ENCODE data around the gene SEC14L2. TPM values are rescaled to one million over a fixed set of nuclear protein-coding genes. Genes with fewer than 3 reads are reported as not detected.
A peak's percentile ranks its signal among the peaks of the same experiment; 100 is the strongest.
"Not testable (repeated sequence)": the region's sequence is repeated elsewhere in the genome, so short reads cannot be mapped to it uniquely, and the experiment has no call there.

SEC14L2 gene
- total RNA-seq, 3 donors from 2014 or later: 10.4 to 13.2 (median 12.5) TPM

DNA sequence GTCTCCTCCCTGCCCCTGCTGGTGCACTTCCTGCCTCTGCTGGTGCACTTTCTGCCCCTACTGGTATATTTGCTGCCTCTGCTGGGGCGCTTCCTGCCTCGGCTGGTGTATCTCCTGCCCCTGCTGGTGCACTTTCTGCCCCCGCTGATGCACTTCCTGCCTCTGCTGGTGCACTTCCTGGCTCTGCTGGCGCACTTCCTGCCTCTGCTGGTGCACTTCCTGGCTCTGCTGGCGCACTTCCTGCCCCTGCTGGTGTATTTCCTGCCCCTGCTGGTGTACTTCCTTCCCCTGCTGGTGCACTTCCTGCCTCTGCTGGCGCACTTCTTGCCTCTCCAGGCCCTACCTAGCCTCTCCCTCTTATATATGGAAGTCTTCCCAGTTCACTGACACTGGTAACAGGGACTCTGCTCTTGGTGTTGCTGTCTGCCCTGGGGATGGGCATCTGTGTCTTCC, 38.9 kb downstream of the SEC14L2 start:
- Mint-ChIP-seq H3K27me3 (ENCODE audit: low read depth) (peaks cover 27% of the 10 kb centered on the region), H3K4me3 (peak overlapping the region; percentile 81), H3K36me3 (ENCODE audit: insufficient read depth) (peaks cover 7% of the 10 kb centered on the region), H3K9me3 (peaks cover 13% of the 10 kb centered on the region), H3K4me1 (ENCODE audit: low read depth) (peaks cover 23% of the 10 kb centered on the region)
- DNase-seq (peak; percentile 71), ATAC-seq (peak; percentile 94)

DNA sequence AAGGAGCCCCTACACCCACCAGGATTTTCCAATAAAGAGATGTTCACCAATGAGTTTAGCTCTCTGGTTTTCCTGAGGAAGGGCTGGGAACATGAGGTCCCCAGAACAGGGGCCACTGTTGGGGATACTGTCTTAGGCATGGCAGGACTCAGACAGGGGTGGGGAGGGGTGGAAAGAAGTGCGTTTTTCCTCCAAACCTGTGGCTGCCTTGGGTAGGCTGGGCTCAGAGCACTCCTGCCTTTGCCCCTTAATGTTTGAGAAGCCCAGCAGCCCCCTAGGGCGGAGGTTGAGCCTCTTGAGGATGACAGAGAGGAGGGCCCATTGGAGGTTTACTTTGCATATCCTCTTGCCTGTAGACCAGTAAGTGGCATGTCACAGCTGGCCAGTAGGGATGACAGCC, 39.4 kb downstream of the SEC14L2 start:
- peaks cover 7% of the 10 kb centered on the region for H3K36me3 Mint-ChIP-seq (ENCODE audit: insufficient read depth)
- peaks cover 24% of the 10 kb centered on the region for H3K4me1 Mint-ChIP-seq (ENCODE audit: low read depth)
- H3K9me3 Mint-ChIP-seq: peaks cover 13% of the 10 kb centered on the region
- no peak for DNase-seq
- H3K4me3 Mint-ChIP-seq: peak overlapping the region; percentile 81
- H3K27me3 Mint-ChIP-seq (ENCODE audit: low read depth): peaks cover 31% of the 10 kb centered on the region
- ATAC-seq: no peak

DNA sequence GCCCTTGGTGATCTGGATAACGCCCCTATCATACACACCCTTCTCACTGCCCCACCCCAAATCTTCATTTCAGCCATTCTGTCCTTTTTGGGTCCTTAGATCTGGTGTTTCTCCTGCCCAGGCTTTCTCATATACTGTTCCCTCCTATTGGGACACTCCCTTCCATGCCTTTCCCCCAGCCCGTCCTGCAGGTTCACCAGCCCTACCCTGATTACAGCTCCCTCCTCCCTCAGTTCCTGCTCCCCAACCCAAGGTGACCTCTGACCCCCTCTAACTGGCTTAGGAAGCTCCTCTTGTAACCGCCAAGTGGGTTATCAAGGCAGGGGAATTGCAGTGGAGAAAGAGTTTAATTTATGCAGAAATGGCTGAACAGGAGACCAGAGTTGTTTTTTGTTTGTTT, 41.7 kb downstream of the SEC14L2 start:
- ATAC-seq: no peak

DNA sequence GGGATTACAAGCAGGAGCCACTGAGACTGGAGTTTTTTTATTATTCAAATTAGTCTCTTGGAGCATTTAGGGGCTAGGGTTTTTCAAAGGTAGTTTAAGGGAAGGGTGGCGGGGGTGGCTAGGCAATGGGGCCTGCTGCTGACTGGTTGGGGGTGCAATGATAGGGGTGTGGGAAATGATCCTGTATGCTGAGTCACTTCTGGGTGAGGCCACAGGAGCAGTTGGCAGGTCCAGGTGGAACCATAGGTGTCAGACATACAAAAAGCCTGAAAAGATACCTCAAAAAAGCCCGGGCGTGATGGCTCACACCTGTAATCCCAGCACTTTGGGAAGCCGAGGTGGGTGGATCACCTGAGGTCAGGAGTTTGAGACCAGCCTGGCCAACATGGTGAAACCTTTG, 42.4 kb downstream of the SEC14L2 start:
- peaks cover 36% of the 10 kb centered on the region for H3K4me1 Mint-ChIP-seq (ENCODE audit: low read depth)
- no peak overlapping the region for H3K4me3 Mint-ChIP-seq
- peaks cover 7% of the 10 kb centered on the region for H3K36me3 Mint-ChIP-seq (ENCODE audit: insufficient read depth)
- H3K9me3 Mint-ChIP-seq: peaks cover 13% of the 10 kb centered on the region
- ATAC-seq (no peak), DNase-seq (no peak)
- H3K27me3 Mint-ChIP-seq (ENCODE audit: low read depth): peaks cover 44% of the 10 kb centered on the region

More for the DNA sequence above, 41.7 kb downstream of the SEC14L2 start:
- peaks cover 39% of the 10 kb centered on the region for H3K4me1 Mint-ChIP-seq (ENCODE audit: low read depth)
- H3K4me3 Mint-ChIP-seq: no peak overlapping the region
- peaks cover 37% of the 10 kb centered on the region for H3K27me3 Mint-ChIP-seq (ENCODE audit: low read depth)
- peaks cover 13% of the 10 kb centered on the region for H3K9me3 Mint-ChIP-seq
- H3K36me3 Mint-ChIP-seq (ENCODE audit: insufficient read depth): peaks cover 7% of the 10 kb centered on the region
- DNase-seq: no peak

DNA sequence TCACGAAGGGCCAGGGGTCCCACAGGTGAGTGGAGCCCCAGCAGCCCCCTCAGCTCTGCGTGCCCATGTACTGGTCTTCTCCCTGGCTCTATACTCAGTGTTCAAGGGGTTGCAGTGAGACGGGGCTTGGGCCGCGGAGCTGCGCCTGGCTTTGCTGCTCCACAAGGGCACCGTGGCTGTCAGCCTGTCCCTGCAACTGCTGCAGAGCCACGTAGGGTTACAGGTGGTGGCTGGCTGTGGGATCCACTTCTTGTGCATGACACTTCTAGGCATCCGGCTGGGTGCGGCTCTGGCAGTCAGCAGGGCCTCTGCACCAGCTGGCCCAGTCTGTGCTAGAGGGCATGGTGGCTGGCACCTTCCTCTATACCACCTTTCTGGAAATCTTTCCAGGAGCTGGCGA, 43.0 kb downstream of the SEC14L2 start:
- Mint-ChIP-seq H3K4me3 (no peak overlapping the region), H3K4me1 (ENCODE audit: low read depth) (peaks cover 30% of the 10 kb centered on the region), H3K36me3 (ENCODE audit: insufficient read depth) (peaks cover 7% of the 10 kb centered on the region), H3K27me3 (ENCODE audit: low read depth) (peaks cover 46% of the 10 kb centered on the region), H3K9me3 (peaks cover 13% of the 10 kb centered on the region)
- DNase-seq (no peak), ATAC-seq (no peak)

DNA sequence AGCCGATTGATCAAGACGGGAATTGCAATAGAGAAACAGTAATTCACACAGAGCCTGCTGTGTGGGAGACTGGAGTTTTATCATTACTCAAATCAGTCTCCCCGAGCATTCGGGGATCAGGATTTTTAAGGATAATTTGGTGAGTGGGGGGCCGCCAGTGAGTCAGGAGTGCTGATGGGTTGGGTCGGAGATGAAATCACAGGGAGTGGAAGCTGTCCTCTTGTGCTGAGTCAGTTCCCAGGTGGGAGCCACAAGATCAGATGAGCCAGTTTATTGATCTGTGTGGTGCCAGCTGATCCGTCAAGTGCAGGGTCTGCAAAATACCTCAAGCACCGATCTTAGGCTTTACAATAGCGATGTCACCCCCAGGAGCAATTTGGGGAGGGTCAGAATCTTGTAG, 44.3 kb downstream of the SEC14L2 start:
- DNase-seq (no peak), ATAC-seq (no peak)
- peaks cover 19% of the 10 kb centered on the region for H3K4me1 Mint-ChIP-seq (ENCODE audit: low read depth)
- no peaks in the 10 kb centered on the region for H3K36me3 Mint-ChIP-seq (ENCODE audit: insufficient read depth)
- H3K4me3 Mint-ChIP-seq: no peak overlapping the region
- peaks cover 53% of the 10 kb centered on the region for H3K27me3 Mint-ChIP-seq (ENCODE audit: low read depth)
- H3K9me3 Mint-ChIP-seq: peaks cover 4% of the 10 kb centered on the region

DNA sequence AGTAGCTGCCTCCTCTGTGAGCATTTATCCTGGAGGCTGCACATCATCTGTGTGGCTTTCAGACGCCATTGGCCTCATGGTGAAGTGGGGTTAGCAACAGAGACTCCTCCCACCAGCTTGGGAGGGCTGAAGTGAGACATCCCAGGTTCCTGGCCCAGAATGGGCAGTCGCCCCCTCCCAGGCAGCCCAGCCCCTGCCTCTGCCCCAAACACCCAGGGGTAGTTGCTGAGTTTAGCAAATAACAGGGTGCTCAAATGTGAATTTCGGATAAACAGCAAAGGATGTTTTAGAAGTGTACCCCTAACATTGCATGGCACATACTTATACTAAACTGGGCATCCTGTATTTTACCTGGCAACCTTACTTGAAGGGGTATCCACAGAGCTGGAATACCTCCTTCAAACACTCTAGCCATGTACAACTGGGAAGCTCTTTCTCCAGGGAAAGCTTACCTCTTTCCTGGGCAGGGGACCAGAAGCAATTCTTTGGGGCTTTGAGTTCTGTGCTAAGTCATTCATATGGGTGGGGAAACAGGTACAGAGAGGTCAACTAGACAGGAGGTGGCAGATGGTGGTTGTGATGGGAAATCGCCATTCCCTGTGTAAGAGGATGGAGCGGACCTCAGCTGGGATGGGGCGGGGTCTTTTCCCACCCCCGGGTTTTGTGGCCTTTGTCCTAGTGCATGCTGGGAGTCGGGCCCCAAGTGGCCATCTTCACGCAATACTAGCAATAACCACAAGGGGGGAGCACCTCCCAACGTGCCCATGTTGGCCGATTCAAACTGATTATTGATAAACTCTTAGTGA, 48.0 kb downstream of the SEC14L2 start:
- H3K9me3 Mint-ChIP-seq: no peaks in the 10 kb centered on the region
- no peak overlapping the region for H3K4me3 Mint-ChIP-seq
- H3K27me3 Mint-ChIP-seq (ENCODE audit: low read depth): peaks cover 49% of the 10 kb centered on the region
- DNase-seq: peak; percentile 33
- peak; percentile 53 to 66 for ATAC-seq
- H3K4me1 Mint-ChIP-seq (ENCODE audit: low read depth): peaks cover 18% of the 10 kb centered on the region
- no peaks in the 10 kb centered on the region for H3K36me3 Mint-ChIP-seq (ENCODE audit: insufficient read depth)

DNA sequence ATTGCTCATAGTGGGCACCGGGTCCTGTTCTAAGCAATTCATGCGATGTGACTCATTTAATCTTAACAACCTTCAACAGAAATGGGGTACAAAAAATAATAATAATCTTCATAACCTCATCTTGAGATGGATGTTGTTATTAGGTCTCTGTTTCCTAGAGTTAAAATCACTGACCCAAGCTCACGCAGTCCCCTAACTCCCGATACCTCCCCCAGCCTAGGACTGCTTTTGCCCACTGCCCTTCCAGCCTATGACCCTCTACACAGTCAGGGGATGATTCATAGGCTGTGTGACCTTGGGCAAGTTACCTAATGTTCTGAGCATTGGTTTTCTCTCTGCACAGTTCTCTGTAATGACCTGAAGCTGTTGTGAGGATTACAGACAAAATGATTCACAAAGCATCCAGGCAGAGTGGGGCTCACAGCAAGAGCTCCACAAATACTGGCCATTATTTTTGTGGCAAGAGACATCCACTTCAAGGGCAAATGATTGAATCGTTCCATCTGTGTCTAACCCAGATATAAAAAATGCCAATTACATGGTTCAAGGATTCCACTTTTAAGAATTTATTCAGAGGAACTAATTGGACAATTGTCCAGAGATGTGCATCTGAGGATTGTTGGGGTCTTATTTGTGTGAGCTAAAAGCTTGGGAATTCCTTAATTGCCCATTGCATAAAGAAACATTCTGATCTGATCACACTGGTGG, 48.8 kb downstream of the SEC14L2 start:
- no peak for ATAC-seq
- Mint-ChIP-seq H3K9me3 (no peaks in the 10 kb centered on the region), H3K4me1 (ENCODE audit: low read depth) (peaks cover 18% of the 10 kb centered on the region), H3K4me3 (no peak overlapping the region), H3K36me3 (ENCODE audit: insufficient read depth) (no peaks in the 10 kb centered on the region), H3K27me3 (ENCODE audit: low read depth) (peaks cover 48% of the 10 kb centered on the region)
- no peak for DNase-seq

DNA sequence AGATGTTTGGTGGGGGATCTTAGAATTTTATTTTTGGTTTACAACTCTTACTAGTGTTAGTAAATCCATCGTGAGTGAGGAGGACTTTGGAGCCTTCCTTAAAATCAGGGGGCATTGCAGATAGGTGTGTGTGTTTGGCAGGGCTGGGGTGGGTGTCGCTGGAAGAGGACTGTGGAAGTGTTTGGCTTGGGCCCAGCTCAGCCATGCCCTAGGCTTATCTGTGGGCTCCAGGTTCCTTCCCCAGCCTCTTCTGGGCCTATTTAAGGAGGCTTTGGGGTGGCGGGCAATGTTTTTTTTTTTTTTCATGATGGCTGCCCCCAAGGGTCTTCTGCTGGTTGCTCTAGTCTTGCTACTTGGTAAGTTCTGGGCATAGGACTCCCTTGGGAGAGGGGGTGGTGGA, 50.8 kb downstream of the SEC14L2 start:
- DNase-seq (no peak), ATAC-seq (no peak)
- Mint-ChIP-seq H3K4me3 (no peak overlapping the region), H3K27me3 (ENCODE audit: low read depth) (peaks cover 52% of the 10 kb centered on the region), H3K36me3 (ENCODE audit: insufficient read depth) (no peaks in the 10 kb centered on the region), H3K4me1 (ENCODE audit: low read depth) (peaks cover 8% of the 10 kb centered on the region), H3K9me3 (no peaks in the 10 kb centered on the region)

DNA sequence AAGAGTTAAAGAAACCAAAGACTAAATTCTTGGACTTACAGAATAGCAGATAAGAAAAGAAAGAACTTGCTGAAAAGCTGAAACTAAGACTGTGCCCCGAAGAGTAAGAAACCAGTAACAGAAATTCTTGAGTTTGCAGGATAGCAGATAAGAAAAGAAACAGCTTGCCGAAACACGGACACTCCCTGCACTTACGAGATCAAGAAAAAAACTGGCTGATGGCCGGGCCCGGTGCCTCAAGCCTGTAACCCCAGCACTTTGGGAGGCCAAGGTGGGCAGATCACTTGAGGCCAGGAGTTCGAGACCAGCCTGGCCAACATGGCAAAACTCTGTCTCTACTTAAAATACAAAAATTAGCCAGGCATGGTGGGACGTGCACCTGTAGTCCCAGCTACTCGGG, 54.7 kb downstream of the SEC14L2 start:
- H3K27me3 Mint-ChIP-seq (ENCODE audit: low read depth): peaks cover 38% of the 10 kb centered on the region
- H3K4me3 Mint-ChIP-seq; H3K36me3 Mint-ChIP-seq (ENCODE audit: insufficient read depth); H3K4me1 Mint-ChIP-seq (ENCODE audit: low read depth); ATAC-seq; H3K9me3 Mint-ChIP-seq; DNase-seq: not testable (repeated sequence)

DNA sequence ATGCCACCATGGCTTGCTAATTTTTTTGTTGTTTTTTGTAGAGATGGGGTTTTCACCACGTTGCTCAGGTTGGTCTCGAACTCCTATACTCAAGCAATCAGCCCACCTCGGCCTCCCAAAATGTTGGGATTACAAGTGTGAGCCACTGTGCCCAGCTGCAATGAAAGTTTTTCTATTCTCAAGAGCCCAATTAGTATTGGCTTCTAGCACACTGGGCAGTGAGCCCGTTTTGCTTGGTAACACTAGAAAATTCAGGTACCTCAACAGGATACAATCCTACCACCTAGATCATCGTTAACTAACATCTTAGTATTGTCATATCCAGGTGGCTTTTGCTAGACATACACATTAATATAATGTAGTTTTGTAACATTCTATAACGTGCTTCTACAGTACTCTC, 56.0 kb downstream of the SEC14L2 start:
- H3K4me1 Mint-ChIP-seq (ENCODE audit: low read depth): no peaks in the 10 kb centered on the region
- no peak overlapping the region for H3K4me3 Mint-ChIP-seq
- no peaks in the 10 kb centered on the region for H3K9me3 Mint-ChIP-seq
- H3K27me3 Mint-ChIP-seq (ENCODE audit: low read depth): peaks cover 34% of the 10 kb centered on the region
- H3K36me3 Mint-ChIP-seq (ENCODE audit: insufficient read depth): no peaks in the 10 kb centered on the region
- no peak for DNase-seq
- ATAC-seq: no peak

DNA sequence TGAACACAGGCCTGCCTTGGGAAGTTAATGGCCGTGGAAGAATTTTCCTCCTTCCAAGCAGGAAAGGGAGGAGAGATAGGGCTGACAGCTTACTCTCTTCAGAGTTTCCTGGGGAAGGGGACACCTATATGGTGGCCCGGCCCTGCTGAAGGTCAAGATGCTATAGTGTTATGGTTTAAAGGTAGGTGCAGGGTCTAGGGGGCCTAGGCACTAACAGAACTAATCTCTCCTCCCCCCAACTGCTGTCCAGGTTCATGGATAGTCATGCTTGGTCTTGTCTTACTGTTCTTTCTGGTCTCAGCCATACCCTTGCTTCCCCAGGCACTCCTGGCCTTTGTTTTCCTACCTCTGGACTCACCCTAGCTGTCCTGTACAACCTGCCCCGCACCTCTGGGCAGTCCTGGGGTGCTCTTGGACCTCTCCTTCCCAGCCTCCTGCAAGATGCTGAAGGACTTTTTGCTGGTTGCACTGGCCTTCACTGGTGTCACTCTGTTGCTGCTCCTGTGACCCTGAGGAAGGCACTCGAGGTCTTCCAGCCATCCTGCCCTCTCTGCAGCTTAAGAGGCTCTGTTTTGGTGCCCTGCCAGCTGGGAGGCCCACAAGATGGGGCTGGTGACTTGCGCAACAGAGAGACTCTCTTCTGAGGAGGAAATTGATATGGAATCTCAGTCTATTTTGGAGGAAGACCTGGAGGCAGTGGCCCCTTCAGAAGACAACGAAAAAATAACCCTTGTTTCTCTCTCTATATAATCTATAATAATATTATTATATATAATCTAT, 57.1 kb downstream of the SEC14L2 start:
- no peak overlapping the region for H3K4me3 Mint-ChIP-seq
- no peaks in the 10 kb centered on the region for H3K4me1 Mint-ChIP-seq (ENCODE audit: low read depth)
- H3K27me3 Mint-ChIP-seq (ENCODE audit: low read depth): peaks cover 34% of the 10 kb centered on the region
- ATAC-seq (no peak), DNase-seq (no peak)
- H3K9me3 Mint-ChIP-seq: no peaks in the 10 kb centered on the region
- no peaks in the 10 kb centered on the region for H3K36me3 Mint-ChIP-seq (ENCODE audit: insufficient read depth)

DNA sequence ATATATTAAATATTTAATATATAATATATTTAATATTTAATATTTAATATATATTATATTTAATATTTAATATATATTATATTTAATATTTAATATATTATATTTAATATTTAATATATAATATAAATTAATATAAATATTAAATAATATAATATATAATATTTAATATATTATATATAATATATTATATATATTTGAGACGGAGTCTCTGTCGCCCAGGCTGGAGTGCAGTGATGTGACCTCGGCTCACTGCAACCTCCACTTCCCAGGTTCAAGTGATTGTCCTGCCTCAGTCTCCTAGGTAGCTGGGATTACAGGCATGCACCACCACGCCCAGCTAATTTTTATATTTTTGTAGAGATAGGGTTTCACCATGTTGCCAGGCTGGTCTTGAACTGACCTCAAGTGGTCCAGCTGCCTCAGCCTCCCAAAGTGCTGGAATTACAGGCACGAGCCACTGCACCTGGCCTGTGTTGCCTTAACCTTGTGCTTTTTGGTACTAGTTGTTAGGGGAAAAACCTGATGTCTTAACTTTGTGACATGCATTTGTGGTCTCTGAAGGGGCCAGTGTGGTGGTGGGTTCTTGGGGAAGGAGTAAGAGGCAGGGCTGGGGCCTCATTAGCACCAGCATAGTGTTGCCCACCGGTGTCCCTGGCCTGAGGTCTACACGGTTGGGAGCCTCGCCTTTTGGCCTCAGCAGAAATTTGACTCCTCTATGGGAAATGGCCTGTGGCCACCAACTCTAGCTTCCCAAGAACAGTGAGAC, 58.4 kb downstream of the SEC14L2 start:
- no peak overlapping the region for H3K4me3 Mint-ChIP-seq
- no peaks in the 10 kb centered on the region for H3K9me3 Mint-ChIP-seq
- H3K36me3 Mint-ChIP-seq (ENCODE audit: insufficient read depth): no peaks in the 10 kb centered on the region
- no peaks in the 10 kb centered on the region for H3K4me1 Mint-ChIP-seq (ENCODE audit: low read depth)
- ATAC-seq (no peak), DNase-seq (no peak)
- peaks cover 33% of the 10 kb centered on the region for H3K27me3 Mint-ChIP-seq (ENCODE audit: low read depth)

DNA sequence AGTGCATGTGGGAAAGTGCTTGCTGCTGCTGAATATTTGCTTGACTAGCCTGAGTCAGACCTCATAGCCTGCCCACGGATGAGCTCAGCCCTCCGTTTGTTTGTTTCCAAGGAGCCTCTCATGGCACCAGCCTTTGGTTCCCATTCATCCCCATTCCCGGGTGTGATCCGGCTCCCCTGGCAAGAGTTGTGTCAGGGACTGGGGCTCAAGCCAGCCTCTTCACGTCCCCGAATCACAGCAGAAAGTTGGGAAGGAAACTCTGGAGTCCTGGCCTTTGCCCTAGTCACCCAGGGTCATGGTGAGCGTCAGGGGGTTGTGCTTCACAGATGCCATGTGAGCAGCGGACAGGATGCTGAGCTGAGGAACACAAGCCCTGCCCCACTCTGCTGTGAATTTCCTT, 61.2 kb downstream of the SEC14L2 start:
- H3K27me3 Mint-ChIP-seq (ENCODE audit: low read depth): peaks cover 24% of the 10 kb centered on the region
- H3K9me3 Mint-ChIP-seq: no peaks in the 10 kb centered on the region
- no peaks in the 10 kb centered on the region for H3K36me3 Mint-ChIP-seq (ENCODE audit: insufficient read depth)
- no peak for DNase-seq
- no peak overlapping the region for H3K4me3 Mint-ChIP-seq
- no peaks in the 10 kb centered on the region for H3K4me1 Mint-ChIP-seq (ENCODE audit: low read depth)
- ATAC-seq: no peak
